ENCODE results near the gene SH2D7.

The SH2D7 gene

DNA sequence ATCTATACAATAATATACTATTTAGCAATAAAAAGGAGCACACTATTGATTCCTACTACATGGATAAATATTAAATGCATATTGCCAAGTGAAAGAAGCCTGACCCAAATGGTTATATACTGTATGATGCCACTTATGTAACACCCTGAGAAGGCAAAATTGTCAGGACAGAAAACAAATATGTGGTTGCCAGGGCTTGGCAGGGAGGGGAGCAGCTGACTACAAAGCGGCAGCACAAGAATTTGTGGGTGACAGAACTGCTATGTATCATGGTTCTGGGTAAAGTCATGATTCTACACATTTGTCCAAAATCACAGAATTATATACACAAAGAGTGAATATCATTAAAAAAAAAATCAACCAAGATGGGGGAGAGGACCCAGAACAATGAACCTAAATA is 37.4 kb upstream of the SH2D7 start:
- TF ChIP-seq CTCF (IDR thresholded peaks at IDR 0.05; ENCODE audit: extremely low read depth, missing control alignments), result no peak
- DNase-seq (ENCODE audit: low spot score), result no peak

- DNase-seq (ENCODE audit: low spot score), result no peak
- no peak for TF ChIP-seq CTCF (IDR thresholded peaks at IDR 0.05; ENCODE audit: extremely low read depth, missing control alignments)
These were observed 36.2 kb upstream of the SH2D7 start for GRCh38 chr15:78055919-78056713.

- DNase-seq (ENCODE audit: low spot score), result no peak
- TF ChIP-seq CTCF (IDR thresholded peaks at IDR 0.05; ENCODE audit: extremely low read depth, missing control alignments), result no peak
These were observed 35.6 kb upstream of the SH2D7 start for GRCh38 chr15:78056714-78057269.

DNA sequence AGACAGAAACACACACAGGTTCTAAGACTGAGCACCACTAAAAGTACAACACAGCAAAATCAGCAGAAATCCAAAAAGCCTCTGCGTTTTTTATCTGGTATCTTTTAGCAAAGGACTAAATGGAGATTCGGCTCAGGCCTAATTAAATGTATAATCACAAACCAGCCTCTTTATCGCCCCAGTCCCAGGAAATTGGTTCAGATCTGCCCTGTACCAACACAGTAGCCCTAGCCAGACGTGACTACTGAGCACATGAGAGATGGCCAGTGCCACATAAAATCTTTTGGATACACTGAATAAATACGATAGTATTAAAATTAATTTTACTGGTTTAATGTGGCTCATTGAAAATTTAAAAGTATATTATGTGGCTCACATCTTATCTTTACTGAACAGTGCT is 34.6 kb upstream of the SH2D7 start:
- DNase-seq (ENCODE audit: low spot score), result no peak
- no peak for TF ChIP-seq CTCF (IDR thresholded peaks at IDR 0.05; ENCODE audit: extremely low read depth, missing control alignments)

DNA sequence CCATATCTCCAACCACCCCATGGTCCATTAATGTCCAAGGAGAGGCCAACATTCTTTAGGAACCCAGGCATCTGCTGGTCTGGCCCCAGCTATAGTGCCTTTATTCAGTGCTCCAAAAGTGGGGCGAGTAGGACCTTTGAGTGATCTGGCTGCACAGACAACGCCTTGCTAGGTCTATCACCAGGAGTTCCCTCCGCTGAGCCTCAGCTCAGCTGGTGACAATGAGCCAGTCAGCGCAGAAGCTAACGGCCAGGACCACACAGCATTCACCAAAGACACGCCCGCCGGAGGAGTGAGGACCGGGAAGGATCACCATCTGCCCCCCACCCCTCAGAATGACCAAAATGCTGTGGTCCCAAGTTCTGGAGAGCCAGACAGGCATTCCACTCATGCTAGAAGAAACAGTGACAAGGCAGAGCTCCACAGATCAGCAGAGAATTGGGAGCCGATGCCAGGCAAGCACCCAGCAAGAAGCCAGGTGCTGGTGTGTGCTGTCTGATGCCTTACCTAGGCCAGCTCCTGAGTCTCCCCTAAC is 33.9 kb upstream of the SH2D7 start:
- TF ChIP-seq CTCF (IDR thresholded peaks at IDR 0.05; ENCODE audit: extremely low read depth, missing control alignments), result no peak
- DNase-seq (ENCODE audit: low spot score), result no peak

DNA sequence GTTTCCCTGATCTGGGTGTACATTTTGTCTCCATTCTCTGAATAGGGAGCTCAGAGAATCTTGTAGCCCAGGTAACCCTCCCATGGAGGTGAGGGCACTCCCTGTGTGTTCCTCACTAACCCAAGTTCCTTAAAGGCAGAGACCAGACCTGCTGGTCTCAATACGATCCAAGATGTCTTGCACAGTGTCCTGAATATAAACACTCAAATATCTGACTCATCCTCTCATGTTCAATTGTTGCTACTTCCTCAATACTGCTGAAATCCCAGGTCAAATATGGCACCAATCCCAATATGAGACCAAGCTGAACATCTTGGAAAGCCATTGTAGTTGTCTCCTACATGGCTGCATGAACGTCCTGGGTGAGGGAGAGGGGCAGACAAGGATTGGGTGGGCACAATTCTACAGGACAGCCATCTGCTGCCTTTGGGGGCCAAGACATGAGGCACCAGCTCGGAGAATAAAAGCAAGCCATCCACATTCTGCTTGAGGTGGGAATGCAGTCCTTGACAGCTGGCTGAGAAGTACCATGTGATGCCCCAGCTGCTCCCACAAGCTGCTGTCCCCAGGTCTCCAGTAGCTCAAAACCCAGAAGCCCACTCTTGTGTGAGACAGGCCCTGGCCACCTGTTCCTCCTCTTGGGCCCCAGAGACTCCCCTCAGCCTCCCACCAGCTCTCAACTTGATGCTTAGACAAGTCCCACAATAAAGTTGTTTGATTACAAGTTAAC is 33.1 kb upstream of the SH2D7 start:
- no peak for DNase-seq (ENCODE audit: low spot score)
- no peak for TF ChIP-seq CTCF (IDR thresholded peaks at IDR 0.05; ENCODE audit: extremely low read depth, missing control alignments)

GRCh38 chr15:78060232-78060631 is 32.1 kb upstream of the SH2D7 start:
- no peak for TF ChIP-seq CTCF (IDR thresholded peaks at IDR 0.05; ENCODE audit: extremely low read depth, missing control alignments)
- DNase-seq (ENCODE audit: low spot score), result no peak

Data from GM20000 (cell line).